Measurements from ENCODE around the gene EDAR. TPM values are rescaled to one million over a fixed set of nuclear protein-coding genes. Genes with fewer than 3 reads are reported as not detected.

EDAR gene
- polyA plus RNA-seq, 3 donors, result not detected

DNA sequence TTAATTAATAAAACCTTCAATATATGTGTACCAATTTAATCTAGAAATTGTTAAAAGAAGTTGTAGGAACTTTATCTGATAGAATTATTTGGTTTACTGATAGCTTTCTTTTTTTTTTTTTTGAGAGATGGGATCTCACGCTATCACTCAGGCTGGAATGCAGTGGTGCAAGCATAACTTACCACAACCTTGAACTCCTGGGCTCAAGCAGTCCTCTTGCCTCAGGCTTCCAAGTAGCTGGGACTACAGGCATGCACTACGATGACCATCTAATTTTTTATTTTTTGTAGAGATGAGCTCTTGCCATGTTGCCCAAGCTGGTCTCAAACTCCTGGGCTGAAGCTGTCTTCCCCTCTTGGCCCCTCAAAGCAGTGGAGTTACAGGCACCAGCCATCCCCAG is 135.6 kb downstream of the EDAR start:
- TF ChIP-seq, protein P1, sequence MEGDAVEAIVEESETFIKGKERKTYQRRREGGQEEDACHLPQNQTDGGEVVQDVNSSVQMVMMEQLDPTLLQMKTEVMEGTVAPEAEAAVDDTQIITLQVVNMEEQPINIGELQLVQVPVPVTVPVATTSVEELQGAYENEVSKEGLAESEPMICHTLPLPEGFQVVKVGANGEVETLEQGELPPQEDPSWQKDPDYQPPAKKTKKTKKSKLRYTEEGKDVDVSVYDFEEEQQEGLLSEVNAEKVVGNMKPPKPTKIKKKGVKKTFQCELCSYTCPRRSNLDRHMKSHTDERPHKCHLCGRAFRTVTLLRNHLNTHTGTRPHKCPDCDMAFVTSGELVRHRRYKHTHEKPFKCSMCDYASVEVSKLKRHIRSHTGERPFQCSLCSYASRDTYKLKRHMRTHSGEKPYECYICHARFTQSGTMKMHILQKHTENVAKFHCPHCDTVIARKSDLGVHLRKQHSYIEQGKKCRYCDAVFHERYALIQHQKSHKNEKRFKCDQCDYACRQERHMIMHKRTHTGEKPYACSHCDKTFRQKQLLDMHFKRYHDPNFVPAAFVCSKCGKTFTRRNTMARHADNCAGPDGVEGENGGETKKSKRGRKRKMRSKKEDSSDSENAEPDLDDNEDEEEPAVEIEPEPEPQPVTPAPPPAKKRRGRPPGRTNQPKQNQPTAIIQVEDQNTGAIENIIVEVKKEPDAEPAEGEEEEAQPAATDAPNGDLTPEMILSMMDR (IDR thresholded peaks at IDR 0.05), result no peak
- Histone ChIP-seq H3K27me3 (ENCODE audit: control insufficient read depth in 2 of 2, insufficient read depth in 2 of 2, low read length in 2 of 2) (no peaks in the 10 kb centered on the region), H3K4me1 (ENCODE audit: control insufficient read depth in 1 of 2, insufficient read depth in 2 of 2, low read length in 2 of 2) (no peaks in the 10 kb centered on the region), H3K27ac (ENCODE audit: low read depth in 1 of 2, low read length in 2 of 2) (no peak overlapping the region), H3K4me2 (replicated peaks; ENCODE audit: extremely low read depth, low read length, poor library complexity, severe bottlenecking) (no peak overlapping the region), H4K20me1 (ENCODE audit: insufficient read depth, low read length) (no peaks in the 10 kb centered on the region), H2AFZ (ENCODE audit: insufficient read depth, low read depth, low read length, poor library complexity, severe bottlenecking) (no peak overlapping the region), H3K9ac (ENCODE audit: insufficient read depth, low read length, poor library complexity, severe bottlenecking) (no peak overlapping the region), H3K36me3 (replicated peaks in 1 of 2; ENCODE audit: control insufficient read depth in 1 of 2, insufficient read depth in 2 of 2, low read length in 2 of 2) (no peaks in the 10 kb centered on the region), H3K9me3 (replicated peaks in 1 of 2; ENCODE audit: control insufficient read depth in 1 of 2, insufficient read depth in 1 of 2, low read length in 2 of 2) (no peaks in the 10 kb centered on the region), H3K4me3 (replicated peaks in 1 of 3; ENCODE audit: low read depth in 2 of 3, low read length in 3 of 3) (no peak overlapping the region), H3K79me2 (ENCODE audit: insufficient read depth, low read length) (no peaks in the 10 kb centered on the region)
- Mint-ChIP-seq H3K4me1 (no peaks in the 10 kb centered on the region), H3K27me3 (ENCODE audit: low read depth in 3 of 3) (no peaks in the 10 kb centered on the region), H3K27ac (no peak overlapping the region), H3K9me3 (peaks cover 0 to 2% (median 0%) of the 10 kb centered on the region in 7 donors), H3K36me3 (peaks cover 5 to 16% of the 10 kb centered on the region in 2 donors), H3K4me3 (no peak overlapping the region)
- WGBS (ENCODE audit: insufficient coverage), result no CpG with 5 or more reads among the region's 2 CpGs
- intact Hi-C loops (cut with micrococcal nuclease), result no loop called here
- DNase-seq, result no peak

DNA sequence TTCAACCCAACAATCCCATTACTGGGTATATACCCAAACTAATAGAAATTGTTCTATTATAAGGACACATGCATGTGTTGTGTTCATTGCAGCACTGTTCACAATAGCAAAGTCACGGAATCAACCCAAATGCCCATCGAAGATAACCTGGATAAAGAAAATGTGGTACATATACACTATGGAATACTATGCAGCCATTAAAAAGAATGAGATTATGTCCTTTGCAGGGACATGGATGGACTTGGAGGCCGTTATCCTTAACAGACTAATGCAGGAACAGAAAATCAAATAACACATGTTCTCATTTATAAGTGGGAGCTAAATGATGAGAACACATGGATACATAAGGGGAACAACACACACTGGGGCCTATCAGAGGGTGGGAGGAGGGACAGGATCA is 136.6 kb downstream of the EDAR start:
- H3K4me3 ChIP-seq (replicated peaks in 1 of 3; ENCODE audit: low read depth in 2 of 3, low read length in 3 of 3), result no peak overlapping the region
- Mint-ChIP-seq H3K36me3 (peaks cover 5 to 16% of the 10 kb centered on the region in 2 donors), H3K9me3 (peaks cover 0 to 2% (median 0%) of the 10 kb centered on the region in 7 donors), H3K27me3 (ENCODE audit: low read depth in 3 of 3) (no peaks in the 10 kb centered on the region), H3K27ac (no peak overlapping the region), H3K4me1 (no peaks in the 10 kb centered on the region), H3K4me3 (no peak overlapping the region)
- no peaks in the 10 kb centered on the region for H3K4me1 ChIP-seq (ENCODE audit: control insufficient read depth in 1 of 2, insufficient read depth in 2 of 2, low read length in 2 of 2)
- H3K27ac ChIP-seq (ENCODE audit: low read depth in 1 of 2, low read length in 2 of 2), result no peak overlapping the region
- WGBS (ENCODE audit: insufficient coverage), result no CpG with 5 or more reads among the region's 3 CpGs
- H3K36me3 ChIP-seq (replicated peaks in 1 of 2; ENCODE audit: control insufficient read depth in 1 of 2, insufficient read depth in 2 of 2, low read length in 2 of 2), result no peaks in the 10 kb centered on the region
- H2AFZ ChIP-seq (ENCODE audit: insufficient read depth, low read depth, low read length, poor library complexity, severe bottlenecking), result no peak overlapping the region
- no peaks in the 10 kb centered on the region for H3K79me2 ChIP-seq (ENCODE audit: insufficient read depth, low read length)
- H3K4me2 ChIP-seq (replicated peaks; ENCODE audit: extremely low read depth, low read length, poor library complexity, severe bottlenecking), result no peak overlapping the region
- DNase-seq, result no peak
- TF ChIP-seq, protein P1 (IDR thresholded peaks at IDR 0.05), result no peak
- intact Hi-C loops (cut with micrococcal nuclease), result no loop called here
- no peak overlapping the region for H3K9ac ChIP-seq (ENCODE audit: insufficient read depth, low read length, poor library complexity, severe bottlenecking)
- H4K20me1 ChIP-seq (ENCODE audit: insufficient read depth, low read length), result no peaks in the 10 kb centered on the region
- H3K9me3 ChIP-seq (replicated peaks in 1 of 2; ENCODE audit: control insufficient read depth in 1 of 2, insufficient read depth in 1 of 2, low read length in 2 of 2), result no peaks in the 10 kb centered on the region
- H3K27me3 ChIP-seq (ENCODE audit: control insufficient read depth in 2 of 2, insufficient read depth in 2 of 2, low read length in 2 of 2), result no peaks in the 10 kb centered on the region
